ENCODE results near the gene DAAM2.

GRCh38 chr6:39951191-39951590, 159.0 kb downstream of the DAAM2 start:
- TF ChIP-seq EZH2 (IDR thresholded peaks at IDR 0.05; ENCODE audit: borderline replicate concordance, low read depth, low read length, severe bottlenecking) (no peak), CTCF (IDR thresholded peaks at IDR 0.05; ENCODE audit: extremely low read depth in 1 of 2, insufficient read depth in 1 of 2, low read depth in 1 of 2, low read length in 2 of 2) (no peak), MAX (IDR thresholded peaks at IDR 0.05; ENCODE audit: insufficient read depth, insufficient read length) (no peak), POLR2A (IDR thresholded peaks at IDR 0.05; ENCODE audit: low read depth, low read length) (no peak), POLR2AphosphoS5 (IDR thresholded peaks at IDR 0.05; ENCODE audit: insufficient read depth, low read depth, low read length) (no peak), JUN (IDR thresholded peaks at IDR 0.05; ENCODE audit: borderline replicate concordance, insufficient read depth, insufficient read length, low read depth) (no peak), FOS (IDR thresholded peaks at IDR 0.05; ENCODE audit: borderline replicate concordance, insufficient read depth, low read length) (no peak)
